CD4-positive, alpha-beta T cell treated with Interleukin-4 for 1 hour (primary cell): ENCODE data around the gene MIAT.
A peak's percentile ranks its signal among the peaks of the same experiment; 100 is the strongest.

ENCODE experiments used
- DNase-seq, 2 donors: peaks; one replicate each; pipeline ENCODE4 v3.0.0-alpha.2; 2020 to 2022

The MIAT gene

DNA sequence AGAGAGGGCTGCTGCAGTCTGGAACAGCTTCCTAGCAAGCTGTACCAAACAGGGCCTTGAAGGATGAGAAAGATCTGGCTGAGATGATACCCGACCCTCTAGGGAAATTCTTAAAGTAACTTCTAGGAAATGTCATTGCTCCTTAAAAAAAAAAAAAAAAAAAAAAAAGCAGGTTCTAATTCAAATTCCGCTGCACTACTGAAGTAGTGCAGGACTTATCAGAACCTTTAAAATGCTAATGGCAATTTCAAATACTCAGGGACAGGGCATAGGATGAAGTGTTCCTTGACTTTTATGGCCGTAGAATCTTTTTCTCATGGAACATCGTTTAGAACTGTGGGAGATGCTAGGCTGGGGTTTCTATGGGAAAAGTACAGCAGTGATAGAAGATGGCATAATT, 13.1 kb downstream of the MIAT start:
- no peak for DNase-seq

DNA sequence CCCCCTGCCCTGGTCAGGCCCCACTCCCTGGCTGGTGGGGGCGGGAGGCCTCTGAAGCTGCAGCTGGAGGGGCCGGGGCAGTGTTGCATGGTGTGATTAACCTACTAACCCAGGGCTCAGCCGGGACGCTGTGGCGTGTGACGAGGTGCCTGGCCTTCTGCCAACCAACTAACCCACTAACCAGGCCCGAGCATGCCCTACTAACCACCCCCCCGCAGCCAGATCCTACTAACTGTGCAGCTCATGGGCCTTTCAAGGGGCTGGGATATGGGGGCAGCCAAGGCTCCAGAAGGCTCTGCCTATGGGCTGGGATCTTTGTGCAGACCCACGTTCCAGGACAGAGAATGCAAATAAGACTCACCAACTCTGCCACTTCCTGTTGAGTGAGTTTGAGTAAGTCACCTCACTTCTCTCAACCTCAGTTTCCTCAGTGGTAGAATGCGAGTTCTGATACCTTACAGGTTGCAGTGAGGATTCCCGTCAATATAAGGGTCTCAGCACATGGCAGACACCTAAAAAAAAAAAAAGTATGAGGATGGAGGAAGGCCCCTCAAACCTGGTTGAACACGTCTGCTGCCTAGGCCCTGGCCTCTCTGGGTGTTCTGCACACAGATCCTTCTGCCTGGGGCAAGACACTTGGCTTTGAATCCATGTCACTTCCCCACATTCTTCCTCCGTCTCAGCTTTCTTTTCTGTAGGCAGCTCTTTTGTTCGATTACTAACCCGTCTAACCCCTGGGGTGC, 14.1 kb downstream of the MIAT start:
- peak; percentile 77 to 79 for DNase-seq

DNA sequence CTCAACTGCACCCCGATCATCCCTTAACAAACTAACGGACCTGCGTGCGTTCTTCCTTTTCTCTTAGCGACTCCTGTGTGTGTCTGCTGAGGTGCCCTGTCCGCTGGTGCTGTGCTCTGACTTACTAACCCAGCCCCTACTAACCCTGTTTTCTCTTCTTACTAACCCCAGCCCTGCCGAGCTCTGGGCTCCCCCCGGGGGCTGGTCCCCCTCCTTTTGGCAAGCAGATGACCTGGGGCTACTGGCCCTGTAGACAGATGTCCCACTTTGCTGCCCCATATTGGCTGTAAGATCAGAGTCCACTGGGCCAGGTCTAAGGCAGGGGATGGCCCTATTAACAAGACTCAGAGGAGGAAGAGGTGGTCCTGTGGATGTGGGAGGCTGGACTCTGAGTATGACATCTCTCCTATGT, 14.7 kb downstream of the MIAT start:
- peak; percentile 20 to 44 for DNase-seq

DNA sequence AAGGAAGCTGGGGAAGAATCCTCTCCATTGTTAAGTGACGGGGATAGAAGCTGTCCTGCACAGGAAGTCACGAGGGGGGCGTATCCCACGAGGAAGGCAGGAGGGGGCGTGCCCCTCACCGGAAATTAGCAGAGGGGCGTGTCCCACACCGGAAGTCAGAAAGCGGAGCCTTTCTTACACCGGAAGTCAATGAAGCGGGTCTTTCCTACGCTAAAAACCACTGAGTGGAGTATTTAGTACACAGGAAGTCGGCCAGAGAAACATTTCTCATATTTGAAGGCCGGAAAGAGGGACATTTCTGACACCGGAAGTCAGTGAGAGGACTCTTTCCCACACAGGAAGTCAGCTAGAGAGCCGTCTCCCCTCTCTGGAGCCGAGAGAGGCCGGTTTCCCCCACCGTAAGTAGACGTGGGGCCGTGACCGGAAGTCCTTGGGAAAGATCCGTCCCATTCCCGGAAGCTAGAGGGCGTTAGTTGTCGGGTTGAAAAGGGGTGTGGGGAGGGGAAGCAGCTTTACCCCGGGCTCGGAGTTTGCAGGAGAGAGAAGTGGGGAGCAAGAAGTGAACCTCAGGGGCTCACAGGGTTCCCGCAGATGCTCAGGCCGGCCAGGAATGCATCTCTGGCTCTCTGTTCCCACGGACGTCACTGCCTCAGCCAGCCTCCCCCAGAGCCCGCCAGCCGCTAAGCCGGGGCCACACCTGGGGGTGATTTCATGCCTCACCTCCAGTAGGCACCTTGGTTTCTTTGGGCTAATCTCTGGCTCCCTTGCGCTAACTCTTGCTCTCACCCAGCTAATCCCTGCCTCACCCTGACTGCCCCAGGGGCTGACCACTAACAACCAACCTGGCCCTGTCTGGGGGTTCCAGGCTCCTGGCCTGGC, 15.4 kb downstream of the MIAT start:
- peak; percentile 93 to 95 for DNase-seq

DNA sequence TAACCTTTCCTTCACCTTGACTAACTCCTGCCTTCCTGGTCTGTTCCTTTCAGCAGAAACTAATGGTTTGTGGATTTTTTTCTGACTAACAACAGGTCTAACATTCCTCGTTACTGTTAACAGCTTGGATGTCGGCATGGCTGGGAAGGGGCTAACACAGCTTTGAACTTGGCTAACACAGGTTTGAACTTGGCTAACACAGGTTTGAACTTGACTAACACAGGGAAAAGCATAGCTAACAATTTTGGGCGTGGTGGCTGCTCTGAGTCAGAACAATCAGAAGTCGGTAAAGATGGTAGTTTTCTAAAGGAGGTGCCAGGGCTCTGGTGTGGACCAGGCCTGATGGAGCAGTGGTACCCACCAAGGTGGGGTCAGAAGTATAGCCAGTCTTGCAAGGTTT, 16.1 kb downstream of the MIAT start:
- peak in 1 of 2 donors; percentile 24 for DNase-seq

DNA sequence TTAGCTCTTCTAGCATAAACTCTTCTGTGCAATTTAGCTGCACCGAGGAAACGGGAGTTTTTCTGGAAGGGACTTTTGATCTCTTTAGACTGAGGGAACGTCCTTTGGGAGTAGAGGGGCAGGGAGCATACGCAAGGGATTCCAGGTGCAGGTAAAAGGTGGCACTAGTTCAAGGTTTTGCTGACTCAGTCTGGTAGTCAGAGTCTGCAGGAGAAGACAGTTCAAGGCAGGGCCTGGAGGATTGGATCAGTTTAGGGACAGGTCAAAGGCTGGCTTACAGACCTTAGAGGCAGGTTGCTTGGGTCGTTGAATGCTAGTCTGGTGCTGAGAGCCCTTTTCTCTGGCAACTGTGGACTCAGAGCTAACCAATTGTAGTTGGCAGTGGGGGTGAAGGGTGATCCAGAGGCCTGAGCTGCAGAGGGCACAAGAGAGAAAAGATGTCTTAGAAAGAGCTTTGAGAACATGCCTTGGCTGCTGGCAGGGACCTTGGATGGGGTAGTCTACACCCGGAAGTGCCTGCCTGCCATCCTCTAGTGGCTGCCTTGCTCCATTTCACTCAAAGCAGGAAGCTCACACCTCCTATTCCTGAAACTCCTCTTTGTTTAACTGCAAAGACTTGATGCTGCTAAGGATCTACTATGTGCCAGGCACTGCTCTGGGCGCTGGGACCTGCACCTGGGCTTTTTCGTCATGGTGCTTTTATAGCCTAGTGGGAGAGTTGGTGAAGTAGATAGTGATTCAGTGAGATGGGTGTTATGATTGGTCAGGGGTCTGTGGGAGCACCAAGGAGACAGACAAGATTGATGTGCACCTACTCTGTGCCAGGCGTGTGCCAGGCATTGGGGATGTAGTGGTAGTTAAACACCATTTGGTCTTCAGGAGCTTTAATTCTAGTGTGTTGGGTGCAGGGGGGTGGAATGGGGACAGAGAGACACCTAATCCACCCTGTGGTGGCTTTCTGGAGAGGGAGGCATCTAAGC, 17.1 kb downstream of the MIAT start:
- peak; percentile 22 to 38 for DNase-seq

DNA sequence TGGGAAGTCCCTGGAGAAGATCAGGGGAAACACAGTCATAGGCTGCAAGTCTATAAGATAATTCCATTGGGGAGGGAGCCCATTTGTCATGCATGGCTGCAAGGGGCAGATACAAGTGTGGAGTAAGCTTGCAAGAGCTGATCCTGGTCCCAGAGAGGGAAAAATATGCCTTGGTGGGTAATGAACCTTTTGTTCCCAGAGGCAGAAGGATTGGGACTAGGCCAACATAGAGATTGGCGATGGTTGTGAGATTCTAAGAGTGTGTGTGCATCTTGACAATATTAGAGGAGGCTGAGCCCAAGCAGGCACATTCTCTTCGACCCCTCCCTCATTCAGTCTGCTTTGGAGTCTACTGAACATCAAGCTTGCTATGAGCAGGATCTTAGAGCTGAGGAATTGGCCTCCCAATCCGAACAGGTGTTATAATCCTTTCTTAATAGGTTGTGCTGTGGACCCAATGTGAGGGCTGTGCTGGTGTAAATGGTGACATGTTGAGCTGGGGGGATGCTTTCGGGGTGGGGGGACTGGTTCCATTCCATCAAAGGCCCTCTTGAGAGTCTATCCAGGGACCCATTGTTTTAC, 18.4 kb downstream of the MIAT start:
- DNase-seq: no peak

DNA sequence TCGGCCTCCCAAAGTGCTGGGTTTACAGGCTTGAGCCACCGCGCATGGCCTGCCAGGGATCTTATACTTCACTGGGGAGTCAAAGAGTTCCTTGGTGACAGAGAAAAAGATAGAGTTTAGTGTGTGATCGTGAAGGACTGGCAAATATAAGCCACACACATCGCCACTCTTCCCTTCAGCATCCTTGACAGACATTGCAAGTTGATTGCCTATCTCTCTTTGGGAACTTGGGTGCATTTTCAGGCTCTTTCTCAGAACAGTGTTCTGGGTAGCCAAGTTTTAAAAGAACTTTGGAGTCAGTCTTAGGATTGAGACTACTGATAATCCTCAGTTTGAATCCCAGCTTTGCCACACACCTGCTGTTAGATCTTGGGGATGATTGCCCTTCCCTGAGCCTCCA, 19.8 kb downstream of the MIAT start:
- no peak for DNase-seq

DNA sequence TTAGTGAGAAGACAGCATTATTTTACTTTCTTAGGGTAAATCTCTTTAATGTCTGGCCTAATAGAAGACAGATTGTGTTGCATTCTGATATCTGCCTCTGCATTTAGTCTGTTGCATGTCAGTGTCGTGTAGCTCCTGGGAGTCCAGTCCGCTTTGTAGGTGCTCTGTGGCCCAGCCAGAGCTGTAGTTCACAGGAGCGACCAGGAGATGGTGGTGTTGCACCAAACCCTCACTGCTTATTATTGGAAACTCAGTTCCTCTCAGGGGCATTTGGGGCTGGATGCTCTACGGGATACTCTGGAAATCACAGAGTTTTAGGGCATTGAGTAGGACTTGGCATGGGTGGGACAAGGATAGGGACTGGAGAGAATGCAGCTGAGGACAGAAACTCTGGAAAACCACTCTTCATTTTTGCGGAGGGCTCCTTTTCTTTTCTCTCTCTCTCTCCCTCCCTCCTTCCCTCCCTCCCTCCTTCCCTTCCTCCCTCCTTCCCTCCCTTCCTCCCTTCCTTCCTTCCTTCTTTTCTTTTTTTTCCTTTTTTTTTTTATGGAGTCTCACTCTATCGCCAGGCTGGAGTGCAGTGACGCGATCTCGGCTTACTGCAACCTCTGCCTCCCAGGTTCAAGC, 21.7 kb downstream of the MIAT start:
- peak; percentile 72 to 75 for DNase-seq

DNA sequence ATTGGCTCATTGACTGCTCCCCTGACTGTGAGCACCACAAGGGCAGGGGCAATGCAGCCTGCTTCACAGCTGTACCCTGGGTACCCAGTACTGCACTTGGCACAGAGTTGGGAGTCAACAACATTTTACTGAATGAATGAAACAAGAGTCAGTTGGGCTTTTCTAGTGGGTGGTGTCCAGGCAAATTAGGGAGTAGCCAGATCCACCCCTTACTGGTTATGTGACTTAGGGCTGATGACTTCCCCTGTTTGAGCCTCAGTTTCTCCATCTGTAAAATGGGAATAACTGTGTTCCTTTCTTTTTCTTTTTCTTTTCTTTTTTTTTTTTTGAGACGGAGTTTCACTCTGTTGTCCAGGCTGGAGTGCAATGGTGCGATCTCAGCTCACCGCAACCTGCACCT, 23.1 kb downstream of the MIAT start:
- DNase-seq: no peak

DNA sequence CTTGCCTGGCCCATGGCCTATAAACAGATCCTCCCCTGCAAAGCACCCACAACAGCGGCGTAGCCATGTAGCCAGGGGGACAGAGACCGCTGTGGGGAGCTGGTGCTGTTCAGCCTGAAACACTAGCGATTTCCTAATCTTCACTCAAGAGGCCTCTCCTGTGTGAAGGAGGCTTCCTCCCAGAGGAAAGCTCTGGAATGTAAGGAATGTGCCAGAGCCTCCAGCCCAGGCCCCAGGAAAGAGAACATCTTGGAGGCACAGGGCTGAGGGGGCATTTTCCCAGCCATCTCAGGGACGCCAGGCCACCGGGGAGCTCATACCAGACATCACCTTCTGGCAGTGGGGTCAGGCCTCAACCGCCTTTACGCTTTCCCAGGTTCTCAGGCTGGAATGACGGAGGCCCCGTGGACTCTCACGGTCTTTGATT, 24.0 kb downstream of the MIAT start:
- no peak for DNase-seq

DNA sequence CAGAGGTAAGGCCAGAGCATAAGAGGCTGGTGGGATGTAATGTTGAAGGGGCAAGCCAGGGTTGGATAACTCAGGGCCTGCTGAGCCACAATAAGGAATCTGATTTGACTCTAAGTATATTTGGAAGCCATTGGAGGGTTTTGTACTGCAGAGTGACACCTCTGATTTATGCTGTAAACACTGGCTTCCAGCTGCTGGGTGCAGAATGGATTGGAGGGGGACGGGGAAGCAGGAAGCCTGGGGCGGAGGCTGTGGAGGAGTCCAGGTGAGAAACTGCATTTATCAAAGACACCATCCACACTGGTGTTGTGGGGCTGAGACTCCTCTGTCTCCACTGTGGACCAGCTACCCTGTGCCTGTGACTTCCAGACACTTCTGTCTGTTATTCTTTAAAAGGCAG, 26.8 kb downstream of the MIAT start:
- DNase-seq: no peak

DNA sequence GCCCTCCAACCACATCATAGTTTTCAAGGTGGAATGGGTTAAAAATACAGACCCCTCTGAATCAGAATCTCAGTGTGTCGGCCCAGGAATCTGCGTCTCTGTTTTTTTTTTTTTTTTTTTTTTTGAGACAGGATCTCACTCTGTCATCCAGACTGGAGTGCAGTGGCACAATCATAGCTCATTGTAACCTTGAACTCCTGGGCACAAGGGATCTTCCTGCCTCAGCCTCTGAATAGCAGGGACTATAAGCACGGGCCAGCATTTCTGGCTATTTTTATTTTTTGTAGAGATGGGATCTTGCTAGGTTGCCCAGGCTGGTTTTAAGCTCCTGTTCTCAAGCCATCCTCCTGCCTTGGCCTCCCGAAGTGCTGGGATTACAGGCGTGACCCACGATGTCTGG, 28.2 kb downstream of the MIAT start:
- DNase-seq: no peak

DNA sequence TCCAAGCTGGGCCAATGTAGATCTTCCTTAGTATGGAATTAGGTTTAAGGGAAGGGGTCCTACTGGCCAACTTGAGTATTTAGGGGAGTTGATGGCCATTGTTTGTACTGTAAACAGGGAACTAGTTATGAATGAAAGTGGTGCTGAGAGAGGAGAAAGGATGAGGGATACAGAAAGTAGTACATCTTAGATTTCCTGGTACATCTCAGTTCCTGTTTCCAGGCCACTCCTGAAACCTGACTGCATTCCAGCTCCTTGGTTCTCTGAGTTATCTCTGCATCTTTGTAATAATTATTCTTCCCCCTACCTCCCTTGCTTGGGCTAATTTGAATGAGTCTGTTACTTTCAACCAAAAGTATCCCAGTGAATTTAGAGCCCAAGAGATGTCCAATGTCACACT, 30.1 kb downstream of the MIAT start:
- DNase-seq: no peak

DNA sequence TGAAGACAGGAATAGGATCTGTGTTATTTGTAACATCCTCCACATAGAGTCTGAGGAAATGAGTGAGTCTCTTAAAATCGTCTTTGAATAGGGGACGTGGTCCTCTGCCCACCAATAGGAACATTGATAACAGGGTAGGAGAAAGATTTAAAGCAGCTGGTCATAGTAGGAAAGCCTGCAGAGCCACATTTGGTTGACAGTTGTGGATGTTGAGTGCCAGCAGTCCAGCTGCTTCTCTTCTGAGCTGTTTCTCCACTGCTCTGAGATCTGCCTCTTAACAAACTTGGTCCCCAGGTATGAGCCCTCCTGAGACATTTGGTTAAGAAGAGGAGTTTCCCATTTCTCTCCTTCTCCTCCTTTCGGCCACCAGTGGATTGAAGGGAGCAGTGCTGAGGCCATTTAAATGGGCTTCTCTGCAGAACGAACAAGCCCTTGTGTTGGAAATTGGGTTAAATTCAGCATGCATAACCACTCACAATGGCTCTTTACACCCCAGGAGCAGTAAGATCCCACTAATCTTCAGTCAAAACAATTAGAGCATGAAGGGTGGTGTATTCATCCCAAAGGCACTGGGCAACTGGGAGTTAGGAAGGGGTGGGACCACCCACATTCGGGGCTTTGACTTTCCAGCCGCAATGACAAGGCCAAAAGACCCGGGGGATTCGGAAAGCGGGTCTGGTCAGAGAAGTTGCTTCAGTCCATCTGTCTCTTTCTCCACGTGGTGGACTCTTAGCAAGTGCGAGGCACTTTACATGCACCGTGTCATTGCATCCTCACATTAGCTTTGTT, 32.3 kb downstream of the MIAT start:
- no peak for DNase-seq

DNA sequence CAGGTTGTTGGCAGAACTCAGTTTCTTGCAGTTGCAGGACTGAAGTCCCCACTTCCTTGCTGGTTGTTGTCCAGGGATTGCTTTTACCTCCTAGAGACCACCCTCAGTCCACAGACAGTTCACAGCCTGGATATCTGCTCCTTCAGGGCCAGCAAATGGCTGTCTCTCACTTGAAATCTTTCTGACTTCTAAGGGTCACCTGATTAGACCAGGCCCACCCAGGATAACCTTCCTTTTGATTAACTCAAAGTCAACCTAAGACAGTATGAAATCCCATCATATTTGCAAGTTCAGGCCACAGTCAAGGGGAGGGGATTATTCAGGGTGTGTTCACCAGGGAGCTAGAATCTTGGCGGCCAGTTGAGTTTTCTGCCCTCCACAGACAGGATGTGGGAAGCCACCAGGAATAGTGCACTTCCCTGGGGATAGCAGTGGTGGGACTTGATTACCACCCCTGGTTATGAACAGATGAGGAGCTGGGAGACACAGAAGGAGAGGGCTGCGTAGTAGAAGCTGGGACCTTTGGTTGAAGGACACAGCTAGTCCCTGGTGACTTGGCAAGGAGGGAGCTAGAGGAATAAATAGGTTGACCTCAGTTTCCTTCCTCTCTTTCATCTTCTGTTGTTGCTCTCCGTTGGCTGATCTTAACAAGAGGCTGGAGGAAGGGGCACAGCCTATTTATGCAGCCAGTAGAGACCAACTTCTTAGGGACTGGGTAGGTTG, 33.4 kb downstream of the MIAT start:
- no peak for DNase-seq

DNA sequence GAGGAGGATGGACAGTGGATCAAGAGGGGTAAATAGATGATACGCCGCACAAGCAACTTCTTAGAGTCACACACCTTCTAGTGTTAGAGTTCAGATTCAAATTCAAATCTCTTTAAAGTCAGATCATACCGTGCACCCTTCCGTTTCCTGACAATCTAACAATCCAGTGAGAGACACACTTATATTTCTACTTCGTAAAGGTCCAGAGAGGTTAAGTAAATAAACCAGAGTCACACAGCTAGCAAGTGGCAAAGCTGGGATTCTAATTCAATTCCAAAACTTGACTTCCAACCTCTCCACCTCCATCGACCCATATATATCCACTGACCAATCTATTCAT, 34.0 kb downstream of the MIAT start:
- no peak for DNase-seq

DNA sequence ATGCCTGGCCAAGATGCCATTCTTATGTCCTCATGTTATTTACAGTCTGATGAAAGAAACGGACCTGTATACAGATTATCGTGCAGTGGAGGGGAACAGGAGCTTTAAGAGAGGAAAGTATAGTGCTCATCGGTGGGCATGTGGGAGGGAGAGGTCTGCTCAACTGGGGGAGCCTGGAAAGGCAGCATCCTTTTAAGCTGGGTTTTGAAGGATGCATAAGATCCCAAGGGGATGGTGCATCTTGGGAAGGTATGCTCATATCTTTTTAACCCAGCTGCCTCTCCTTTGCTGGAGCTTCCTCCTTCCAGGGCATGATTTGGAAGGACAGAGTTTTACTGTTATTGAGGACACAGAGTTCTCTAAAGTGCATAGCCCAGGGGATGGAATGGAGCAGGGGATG, 34.8 kb downstream of the MIAT start:
- no peak for DNase-seq

DNA sequence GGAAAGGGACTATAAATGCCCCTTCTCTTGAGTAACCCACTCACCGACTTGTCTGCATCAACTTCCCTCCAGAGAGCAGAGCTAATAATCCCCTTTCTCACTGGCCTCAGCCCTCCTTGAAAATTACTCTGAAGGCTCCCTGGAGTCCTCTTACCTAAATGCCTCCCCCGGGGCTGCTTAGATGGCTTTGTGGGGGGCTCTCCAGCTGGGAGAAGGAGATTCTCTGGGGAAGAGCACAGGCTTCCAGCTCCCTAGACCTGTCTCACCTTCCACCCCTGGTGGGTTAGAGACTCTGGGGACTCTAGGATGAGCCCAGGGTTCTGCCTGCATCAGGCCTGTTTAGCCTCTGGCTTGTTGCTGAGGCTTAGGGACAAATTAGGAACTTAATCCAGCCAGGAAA, 39.8 kb downstream of the MIAT start:
- DNase-seq: no peak

DNA sequence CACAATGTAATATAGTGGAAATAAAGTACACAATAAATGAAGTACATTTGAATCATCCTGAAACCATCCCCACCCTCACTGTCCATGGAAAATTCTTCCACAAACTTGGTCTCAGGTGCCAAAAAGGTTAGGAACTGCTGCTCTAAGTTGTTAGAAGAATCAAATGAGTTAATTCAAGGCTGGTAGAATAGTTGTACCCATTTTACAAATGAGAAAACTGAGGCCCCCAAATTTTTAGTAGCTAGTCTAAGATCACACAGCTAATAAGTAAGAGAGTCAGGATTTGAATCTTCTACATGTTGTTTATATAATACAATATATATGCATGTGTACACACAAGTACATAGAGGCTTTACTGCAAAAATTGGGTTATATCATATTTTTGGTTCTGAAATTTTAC, 43.1 kb downstream of the MIAT start:
- DNase-seq: no peak

DNA sequence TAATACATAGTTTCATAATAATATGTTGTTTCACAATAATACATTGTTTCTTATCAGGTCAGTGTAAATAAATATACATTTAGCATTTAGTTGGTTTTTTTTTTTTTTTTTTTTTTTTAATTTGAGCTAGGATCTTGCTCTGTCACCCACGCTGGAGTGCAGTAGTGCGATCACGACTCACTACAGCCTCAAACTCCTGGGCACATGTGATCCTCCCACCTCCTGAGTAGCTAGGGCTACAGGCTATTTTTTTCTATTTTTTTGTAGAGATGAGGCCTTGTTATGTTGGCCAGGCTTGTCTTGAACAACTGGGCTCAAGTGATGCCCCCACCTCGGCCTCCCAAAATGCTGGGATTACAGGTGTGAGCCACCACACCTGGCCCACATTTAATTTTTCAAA, 43.5 kb downstream of the MIAT start:
- no peak for DNase-seq
